SK-N-MC (cell line): Measurements from ENCODE around the gene RGL2.
"Not testable (repeated sequence)": the region's sequence is repeated elsewhere in the genome, so short reads cannot be mapped to it uniquely, and the experiment has no call there.

Source experiments
- EZH2 ChIP-seq: fragments of 200-600 bp; sonication (generic); IDR thresholded peaks from one replicate; pipeline ENCODE4 v1.6.1; 2017; ENCODE audit warnings: antibody characterized with exemption
- POLR2AphosphoS5 ChIP-seq: IDR thresholded peaks from 2 replicates; pipeline ENCODE4 v1.6.1; 2012; ENCODE audit warnings: mild to moderate bottlenecking, low read depth, low read length, borderline replicate concordance

DNA sequence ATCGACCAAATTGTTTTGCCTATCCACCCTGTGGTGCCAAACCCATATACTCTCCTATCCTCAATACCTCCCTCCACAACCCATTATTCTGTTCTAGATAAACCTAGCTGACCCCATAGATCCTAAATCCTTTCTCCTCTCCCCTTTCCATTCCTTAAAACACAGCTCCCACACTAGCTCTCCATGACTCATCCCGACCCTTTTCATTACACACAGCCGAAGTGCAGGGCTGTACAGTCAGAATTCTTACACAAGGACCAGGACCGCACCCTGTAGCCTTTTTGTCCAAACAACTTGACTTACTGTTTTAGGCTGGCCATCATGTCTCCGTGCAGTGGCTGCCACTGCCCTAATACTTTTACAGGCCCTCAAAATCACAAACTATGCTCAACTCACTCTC, 48.2 kb upstream of the RGL2 start:
- TF ChIP-seq EZH2, POLR2AphosphoS5: not testable (repeated sequence)
